WTC11 (cell line): Measurements from ENCODE around the gene OXLD1. TPM values are rescaled to one million over a fixed set of nuclear protein-coding genes. Genes with fewer than 3 reads are reported as not detected.

Experiments used
- ATAC-seq: fragments of 200-7000 bp; cut with Tn5 transposase; 2 replicates; pipeline ENCODE4 v1.10.0; 2021; ENCODE audit warnings: mild to moderate bottlenecking, moderate library complexity
- CTCF ChIA-PET: fragments of 300-600 bp; sonication (Branson Sonifier 250); formaldehyde crosslinking; loops from one replicate; lab custom pipeline; 2021; ENCODE audit warnings: antibody characterized with exemption; lab: Charles Lee
- POLR2A ChIA-PET: fragments of 350-600 bp; sonication (Branson Sonifier 250); formaldehyde crosslinking; loops from one replicate; lab custom pipeline; 2021; ENCODE audit warnings: antibody characterized with exemption; lab: Charles Lee
- DNase-seq: peaks from one replicate; pipeline ENCODE4 v3.0.0; 2021; ENCODE audit warnings: low spot score
- H3K27ac Mint-ChIP-seq: 2 replicates; pipeline ENCODE4 v1.8.0; 2021; ENCODE audit warnings: mixed read lengths
- H3K27me3 Mint-ChIP-seq: 2 replicates; pipeline ENCODE4 v1.8.0; 2021; ENCODE audit warnings: low read depth, mild to moderate bottlenecking, moderate library complexity, mixed read lengths
- H3K36me3 Mint-ChIP-seq: 2 replicates; pipeline ENCODE4 v1.8.0; 2021; ENCODE audit warnings: mixed read lengths
- H3K4me1 Mint-ChIP-seq: 2 replicates; pipeline ENCODE4 v1.8.0; 2022; ENCODE audit warnings: mixed read lengths
- H3K4me3 Mint-ChIP-seq: 2 replicates; pipeline ENCODE4 v1.8.0; 2021; ENCODE audit warnings: mild to moderate bottlenecking, moderate library complexity, mixed read lengths
- H3K9me3 Mint-ChIP-seq: 2 replicates; pipeline ENCODE4 v1.8.0; 2021; ENCODE audit warnings: mixed read lengths
- AFF4 ChIP-seq: sonication (generic); formaldehyde crosslinking; IDR thresholded peaks from 2 replicates; pipeline ENCODE4 v1.8.1; 2023; ENCODE audit warnings: mild to moderate bottlenecking, missing genetic modification reagents, borderline replicate concordance
- ATF1 ChIP-seq: sonication (generic); formaldehyde crosslinking; IDR thresholded peaks from 2 replicates; pipeline ENCODE4 v1.8.1; 2023; ENCODE audit warnings: mild to moderate bottlenecking, moderate library complexity, missing genetic modification reagents
- E2F4 ChIP-seq: sonication (generic); formaldehyde crosslinking; IDR thresholded peaks from 2 replicates; pipeline ENCODE4 v1.8.1; 2022; ENCODE audit warnings: low read depth, mild to moderate bottlenecking, moderate library complexity, missing genetic modification reagents, borderline replicate concordance
- ESRRA ChIP-seq: sonication (generic); formaldehyde crosslinking; IDR thresholded peaks from 2 replicates; pipeline ENCODE4 v1.8.1; 2022; ENCODE audit warnings: mild to moderate bottlenecking, missing genetic modification reagents, borderline replicate concordance
- FOXJ3 ChIP-seq: sonication (generic); formaldehyde crosslinking; IDR thresholded peaks from 2 replicates; pipeline ENCODE4 v1.9.0; 2021; ENCODE audit warnings: missing genetic modification reagents, mild to moderate bottlenecking, borderline replicate concordance
- FOXP4 ChIP-seq: sonication (generic); formaldehyde crosslinking; IDR thresholded peaks from 2 replicates; pipeline ENCODE4 v1.8.0; 2022; ENCODE audit warnings: mild to moderate bottlenecking, missing genetic modification reagents
- GTF2I ChIP-seq: fragments of 250-450 bp; sonication (Bioruptor Pico); conservative IDR thresholded peaks from 2 replicates; pipeline ENCODE4 v1.4.0; 2021; ENCODE audit warnings: mild to moderate bottlenecking
- HMGA2 ChIP-seq: fragments of 250-450 bp; sonication (Bioruptor Pico); IDR thresholded peaks from 2 replicates; pipeline ENCODE4 v1.4.0; 2021; ENCODE audit warnings: mild to moderate bottlenecking, moderate library complexity
- NR3C1 ChIP-seq: sonication (generic); formaldehyde crosslinking; conservative IDR thresholded peaks from 2 replicates; pipeline ENCODE4 v1.8.1; 2023; ENCODE audit warnings: low read depth, mild to moderate bottlenecking, missing genetic modification reagents
- PRDM15 ChIP-seq: sonication (generic); formaldehyde crosslinking; IDR thresholded peaks from 2 replicates; pipeline ENCODE4 v1.8.0; 2022; ENCODE audit warnings: missing genetic modification reagents
- ZBTB21 ChIP-seq: sonication (generic); formaldehyde crosslinking; IDR thresholded peaks from 2 replicates; pipeline ENCODE4 v1.8.1; 2023; ENCODE audit warnings: mild to moderate bottlenecking, missing genetic modification reagents, borderline replicate concordance
- ZBTB43 ChIP-seq: sonication (generic); formaldehyde crosslinking; IDR thresholded peaks from 2 replicates; pipeline ENCODE4 v1.8.1; 2023; ENCODE audit warnings: mild to moderate bottlenecking, missing genetic modification reagents
- ZNF121 ChIP-seq: sonication (generic); formaldehyde crosslinking; IDR thresholded peaks from 2 replicates; pipeline ENCODE4 v1.8.0; 2023; ENCODE audit warnings: missing genetic modification reagents
- ZNF232 ChIP-seq: sonication (generic); formaldehyde crosslinking; IDR thresholded peaks from 2 replicates; pipeline ENCODE4 v1.8.0; 2022; ENCODE audit warnings: mild to moderate bottlenecking, missing genetic modification reagents
- ZNF532 ChIP-seq: fragments of 250-450 bp; sonication (Bioruptor Pico); IDR thresholded peaks from 2 replicates; pipeline ENCODE4 v1.9.0; 2021; ENCODE audit warnings: mild to moderate bottlenecking, borderline replicate concordance
- total RNA-seq: library from RNA; stranded (reverse); gene quantifications from 3 replicates; pipeline ENCODE4 v1.2.3, GENCODE V29; 2021

The OXLD1 gene
- total RNA-seq, 1 experiment from 2014 or later, result 49.6 TPM

GRCh38 chr17:81711814-81712467 is 45.5 kb upstream of the OXLD1 start, which contains the start of gene SLC25A10 (continued):
- no peak for TF ChIP-seq AFF4 (CRISPR knock-in tag)
- TF ChIP-seq FOXJ3 (CRISPR knock-in tag), result no peak

GRCh38 chr17:81710514-81711308 is 44.3 kb upstream of the OXLD1 start:
- Mint-ChIP-seq H3K27me3 (peaks cover 2% of the 10 kb centered on the region; the same call in 1 of the 2 replicates), H3K9me3 (no peaks in the 10 kb centered on the region), H3K27ac (peak overlapping the region; percentile 68; the same call in 1 of the 2 replicates), H3K4me3 (peak overlapping the region; percentile 79), H3K4me1 (peaks cover 24% of the 10 kb centered on the region), H3K36me3 (peaks cover 13% of the 10 kb centered on the region)
- CTCF ChIA-PET, result interaction anchor here (0.7 to 2.1 kb wide), 9 partner anchors 9 to 159 kb away, joined by 3 to 8 read pairs (median 4); partner anchors contain the start of gene P4HB
- DNase-seq, result no peak
- peak; percentile 1 for ATAC-seq
- POLR2A ChIA-PET, result interaction anchor here (0.6 to 2.3 kb wide), 5 partner anchors 8 to 619 kb away, joined by 3 to 11 read pairs (median 5); partner anchors contain the start of gene MRPL12
- TF ChIP-seq FOXP4 (CRISPR knock-in tag), result no peak
- TF ChIP-seq ZNF232 (CRISPR knock-in tag), result no peak
- TF ChIP-seq ESRRA (CRISPR knock-in tag), result peak; percentile 66; the same call in 1 of the 2 replicates
- TF ChIP-seq ZNF532 (CRISPR knock-in tag), result no peak
- no peak for TF ChIP-seq ZBTB21
- no peak for TF ChIP-seq PRDM15 (CRISPR knock-in tag)
- TF ChIP-seq ZBTB43, result no peak
- TF ChIP-seq E2F4 (CRISPR knock-in tag), result no peak
- no peak for TF ChIP-seq GTF2I (CRISPR knock-in tag)
- no peak for TF ChIP-seq HMGA2 (CRISPR knock-in tag)
- TF ChIP-seq ATF1 (CRISPR knock-in tag), result peak; percentile 75; the same call in 1 of the 2 replicates
- TF ChIP-seq ZNF121 (CRISPR knock-in tag), result no peak
- TF ChIP-seq NR3C1 (CRISPR knock-in tag), result no peak
